GM21526 (cell line): ENCODE measurements around the gene TRIM9.
"Not testable (repeated sequence)": the region's sequence is repeated elsewhere in the genome, so short reads cannot be mapped to it uniquely, and the experiment has no call there.

Experiments used
- ATAC-seq: cut with Tn5 transposase; IDR thresholded peaks from one replicate; pipeline ENCODE4 v1.9.1; 2021; ENCODE audit warnings: moderate library complexity; ENCODE audit not compliant: unreplicated experiment, low FRiP score

Gene TRIM9

GRCh38 chr14:51006324-51006723, 88.6 kb downstream of the TRIM9 start:
- ATAC-seq, result no peak

GRCh38 chr14:51004801-51005526, 89.9 kb downstream of the TRIM9 start:
- ATAC-seq, result no peak

GRCh38 chr14:51004352-51004800, 90.5 kb downstream of the TRIM9 start:
- ATAC-seq, result no peak

GRCh38 chr14:51002406-51002999, 92.4 kb downstream of the TRIM9 start:
- no peak for ATAC-seq

GRCh38 chr14:51000566-51000965, 94.3 kb downstream of the TRIM9 start:
- no peak for ATAC-seq

- no peak for ATAC-seq
These were observed 95.2 kb downstream of the TRIM9 start for GRCh38 chr14:50999726-51000125.

- ATAC-seq, result no peak
These were observed 96.3 kb downstream of the TRIM9 start for GRCh38 chr14:50998612-50999011.

- no peak for ATAC-seq
These were observed 97.2 kb downstream of the TRIM9 start for GRCh38 chr14:50997712-50998111.

- ATAC-seq, result not testable (repeated sequence)
These were observed 100.7 kb downstream of the TRIM9 start for GRCh38 chr14:50994158-50994557.

GRCh38 chr14:50985859-50986331, 109.0 kb downstream of the TRIM9 start:
- ATAC-seq, result no peak

- ATAC-seq, result no peak
These were observed 109.6 kb downstream of the TRIM9 start for GRCh38 chr14:50985124-50985858.

GRCh38 chr14:50984036-50984710, 110.7 kb downstream of the TRIM9 start:
- ATAC-seq, result no peak

GRCh38 chr14:50979941-50980850, 114.7 kb downstream of the TRIM9 start:
- no peak for ATAC-seq

GRCh38 chr14:50978888-50979287, 116.0 kb downstream of the TRIM9 start:
- peak; percentile 91 for ATAC-seq

- no peak for ATAC-seq
These were observed 116.4 kb downstream of the TRIM9 start for GRCh38 chr14:50978529-50978871.

- ATAC-seq, result no peak
These were observed 116.9 kb downstream of the TRIM9 start for GRCh38 chr14:50977863-50978528.

- ATAC-seq, result no peak
These were observed 120.8 kb downstream of the TRIM9 start for GRCh38 chr14:50974118-50974517.

GRCh38 chr14:50972734-50973133, 122.2 kb downstream of the TRIM9 start:
- no peak for ATAC-seq
